IMR-90 (cell line): ENCODE results near the gene TMEM200A.

ENCODE experiments used
- BHLHE40 ChIP-seq: fragments of 150-350 bp; IDR thresholded peaks from 2 replicates; pipeline ENCODE4 v1.6.1; 2016; ENCODE audit warnings: mild to moderate bottlenecking, low read depth, low read length
- CEBPB ChIP-seq: IDR thresholded peaks from 2 replicates; pipeline ENCODE4 v1.6.1; 2012; ENCODE audit warnings: low read depth, low read length, improper control_type of control experiment
- CHD1 ChIP-seq: IDR thresholded peaks from 2 replicates; pipeline ENCODE4 v1.6.1; 2012; ENCODE audit warnings: low read depth, low read length, improper control_type of control experiment
- CTCF ChIP-seq: conservative IDR thresholded peaks from 2 replicates; pipeline ENCODE4 v1.5.1; 2012; ENCODE audit warnings: mild to moderate bottlenecking, low read depth, low read length, improper control_type of control experiment
- ELK1 ChIP-seq: fragments of 150-350 bp; IDR thresholded peaks from 2 replicates; pipeline ENCODE4 v1.6.1; 2016; ENCODE audit warnings: low read depth, mild to moderate bottlenecking, low read length, moderate library complexity, borderline replicate concordance
- MAFK ChIP-seq: IDR thresholded peaks from 2 replicates; pipeline ENCODE4 v1.6.1; 2012; ENCODE audit warnings: low read depth, low read length, improper control_type of control experiment
- MXI1 ChIP-seq: IDR thresholded peaks from 2 replicates; pipeline ENCODE4 v1.6.1; 2012; ENCODE audit warnings: low read depth, mild to moderate bottlenecking, low read length, moderate library complexity, borderline replicate concordance
- NFE2L2 ChIP-seq: fragments of 150-350 bp; IDR thresholded peaks from 2 replicates; pipeline ENCODE4 v1.6.1; 2016; ENCODE audit warnings: low read depth, mild to moderate bottlenecking, low read length
- POLR2A ChIP-seq: IDR thresholded peaks from 2 replicates; pipeline ENCODE4 v1.6.1; 2012; ENCODE audit warnings: mild to moderate bottlenecking, low read depth, low read length
- RAD21 ChIP-seq: IDR thresholded peaks from 2 replicates; pipeline ENCODE4 v1.6.1; 2012; ENCODE audit warnings: low read length, improper control_type of control experiment
- RCOR1 ChIP-seq: IDR thresholded peaks from 2 replicates; pipeline ENCODE4 v1.6.1; 2012; ENCODE audit warnings: mild to moderate bottlenecking, low read length, improper control_type of control experiment; ENCODE audit not compliant: insufficient replicate concordance
- RFX5 ChIP-seq: IDR thresholded peaks from 2 replicates; pipeline ENCODE4 v1.8.0; 2012; ENCODE audit warnings: low read depth, mild to moderate bottlenecking, low read length, moderate library complexity
- SMC3 ChIP-seq: fragments of 150-350 bp; IDR thresholded peaks from 2 replicates; pipeline ENCODE4 v1.6.1; 2016; ENCODE audit warnings: low read depth, mild to moderate bottlenecking, antibody characterized with exemption, low read length, moderate library complexity
- USF2 ChIP-seq: fragments of 150-350 bp; IDR thresholded peaks from 2 replicates; pipeline ENCODE4 v1.6.1; 2017; ENCODE audit warnings: mild to moderate bottlenecking, antibody characterized with exemption, low read length, low read depth

- TF ChIP-seq RFX5 (no peak), SMC3 (no peak), POLR2A (no peak), CTCF (no peak), RCOR1 (no peak), BHLHE40 (no peak), RAD21 (no peak), CEBPB (no peak), ELK1 (no peak), CHD1 (no peak), NFE2L2 (no peak), USF2 (no peak), MXI1 (no peak), MAFK (no peak)
These were observed 12.1 kb downstream of the TMEM200A start for GRCh38 chr6:130377915-130378314.
